C4-2B (cell line): Measurements from ENCODE around the gene SIX3.

Experiments used
- CTCF ChIP-seq: fragments of 450-650 bp; conservative IDR thresholded peaks from 2 replicates; pipeline ENCODE4 v1.5.1; 2017; ENCODE audit warnings: mild to moderate bottlenecking
- ZFX ChIP-seq: fragments of 450-650 bp; IDR thresholded peaks from 2 replicates; pipeline ENCODE4 v1.6.1; 2017

GRCh38 chr2:44964752-44965236, 23.3 kb downstream of the SIX3 start:
- TF ChIP-seq CTCF (no peak; the same call in 1 of the 2 replicates), ZFX (no peak)
